ENCODE measurements around the gene AASDH. TPM values are rescaled to one million over a fixed set of nuclear protein-coding genes. Genes with fewer than 3 reads are reported as not detected.

The AASDH gene
- total and polyA plus RNA-seq, 2 donors (not counting 1 experiment from before 2014, with no cell fraction given), result 6.9 to 15.2 TPM

- no peak overlapping the region for H2AFZ ChIP-seq (ENCODE audit: insufficient read depth, low read depth, low read length, poor library complexity, severe bottlenecking)
- H3K27ac ChIP-seq (ENCODE audit: low read length in 2 of 2), result no peak overlapping the region
- H3K9me3 ChIP-seq (ENCODE audit: control extremely low read depth in 1 of 3, control insufficient read depth in 2 of 3, insufficient read depth in 1 of 3, low read length in 2 of 3), result no peaks in the 10 kb centered on the region
- POLR2A ChIA-PET, result no interaction called here
- DNase-seq (no peak), ATAC-seq (ENCODE audit: low read depth) (no peak)
- H3K4me3 ChIP-seq (ENCODE audit: control extremely low read depth in 1 of 5, extremely low read depth in 1 of 5, insufficient read depth in 1 of 5, low read depth in 2 of 5, low read length in 4 of 5), result no peak overlapping the region
- Mint-ChIP-seq H3K4me1 (no peaks in the 10 kb centered on the region), H3K9me3 (ENCODE audit: insufficient read depth) (no peaks in the 10 kb centered on the region), H3K4me3 (no peak overlapping the region), H3K27me3 (no peaks in the 10 kb centered on the region), H3K27ac (no peak overlapping the region)
- no peaks in the 10 kb centered on the region for H3K4me1 ChIP-seq (ENCODE audit: control insufficient read depth in 2 of 2, insufficient read depth in 2 of 2, low read length in 2 of 2)
- no peak overlapping the region for H3K9ac ChIP-seq (ENCODE audit: low read length)
- intact Hi-C loops (cut with micrococcal nuclease), result no loop called here
- H3K36me3 ChIP-seq (replicated peaks in 1 of 2; ENCODE audit: control extremely low read depth in 1 of 2, control insufficient read depth in 1 of 2, extremely low read depth in 1 of 2, insufficient read depth in 2 of 2, low read length in 1 of 2), result no peaks in the 10 kb centered on the region
- no peaks in the 10 kb centered on the region for H3K27me3 ChIP-seq (replicated peaks in 1 of 4; ENCODE audit: control extremely low read depth in 1 of 4, control insufficient read depth in 3 of 4, insufficient read depth in 4 of 4, low read length in 3 of 4)
- no peaks in the 10 kb centered on the region for H4K20me1 ChIP-seq (ENCODE audit: control insufficient read depth, insufficient read depth, low read length, poor library complexity, severe bottlenecking)
- TF ChIP-seq EZH2 (IDR thresholded peaks at IDR 0.05; ENCODE audit: borderline replicate concordance, insufficient read depth, low read depth, low read length, poor library complexity, severe bottlenecking) (no peak), CTCF (IDR thresholded peaks at IDR 0.05) (no peak)
- 100% methylated on average over 3 of the region's 3 CpGs for WGBS (ENCODE audit: insufficient coverage)
- CTCF ChIA-PET, result interaction anchor here (1.4 kb wide), 1 partner anchor 420 kb away, joined by 3 read pairs; no protein-coding TSS in a partner anchor
- peaks cover 41% of the 10 kb centered on the region for H3K79me2 ChIP-seq (ENCODE audit: control insufficient read depth, insufficient read depth, low read length)
- no peak overlapping the region for H3K4me2 ChIP-seq (replicated peaks; ENCODE audit: low read depth, low read length, poor library complexity, severe bottlenecking)
Observed at GRCh38 chr4:56417396-56417795, 30.1 kb upstream of the AASDH start.

- WGBS (ENCODE audit: insufficient coverage), result no CpG with 5 or more reads among the region's 3 CpGs
- Histone ChIP-seq H3K4me1 (ENCODE audit: control insufficient read depth in 2 of 2, insufficient read depth in 2 of 2, low read length in 2 of 2) (no peaks in the 10 kb centered on the region), H3K36me3 (replicated peaks in 1 of 2; ENCODE audit: control extremely low read depth in 1 of 2, control insufficient read depth in 1 of 2, extremely low read depth in 1 of 2, insufficient read depth in 2 of 2, low read length in 1 of 2) (no peaks in the 10 kb centered on the region), H3K4me2 (replicated peaks; ENCODE audit: low read depth, low read length, poor library complexity, severe bottlenecking) (no peak overlapping the region), H3K79me2 (ENCODE audit: control insufficient read depth, insufficient read depth, low read length) (peaks cover 31% of the 10 kb centered on the region), H2AFZ (ENCODE audit: insufficient read depth, low read depth, low read length, poor library complexity, severe bottlenecking) (no peak overlapping the region), H4K20me1 (ENCODE audit: control insufficient read depth, insufficient read depth, low read length, poor library complexity, severe bottlenecking) (no peaks in the 10 kb centered on the region), H3K4me3 (ENCODE audit: control extremely low read depth in 1 of 5, extremely low read depth in 1 of 5, insufficient read depth in 1 of 5, low read depth in 2 of 5, low read length in 4 of 5) (no peak overlapping the region), H3K9ac (ENCODE audit: low read length) (no peak overlapping the region), H3K27me3 (replicated peaks in 1 of 4; ENCODE audit: control extremely low read depth in 1 of 4, control insufficient read depth in 3 of 4, insufficient read depth in 4 of 4, low read length in 3 of 4) (no peaks in the 10 kb centered on the region), H3K27ac (ENCODE audit: low read length in 2 of 2) (no peak overlapping the region), H3K9me3 (ENCODE audit: control extremely low read depth in 1 of 3, control insufficient read depth in 2 of 3, insufficient read depth in 1 of 3, low read length in 2 of 3) (no peaks in the 10 kb centered on the region)
- no peaks in the 10 kb centered on the region for H3K4me1 Mint-ChIP-seq
- ATAC-seq (ENCODE audit: low read depth), result no peak
- TF ChIP-seq CTCF (IDR thresholded peaks at IDR 0.05) (no peak), EZH2 (IDR thresholded peaks at IDR 0.05; ENCODE audit: borderline replicate concordance, insufficient read depth, low read depth, low read length, poor library complexity, severe bottlenecking) (no peak)
- ChIA-PET POLR2A (no interaction called here), CTCF (interaction anchor here (1.4 kb wide), 1 partner anchor 421 kb away, joined by 3 read pairs; no protein-coding TSS in a partner anchor)
- no peak overlapping the region for H3K27ac Mint-ChIP-seq
- no peaks in the 10 kb centered on the region for H3K27me3 Mint-ChIP-seq
- H3K9me3 Mint-ChIP-seq (ENCODE audit: insufficient read depth), result no peaks in the 10 kb centered on the region
- no peak for DNase-seq
- H3K4me3 Mint-ChIP-seq, result no peak overlapping the region
- intact Hi-C loops (cut with micrococcal nuclease), result no loop called here
Observed at GRCh38 chr4:56416349-56416748, 29.1 kb upstream of the AASDH start.

Measured in B cell (primary cell).